HG03066 (cell line): Measurements from ENCODE around the gene UPF1.

Experiments used
- ATAC-seq: cut with Tn5 transposase; IDR thresholded peaks from one replicate; pipeline ENCODE4 v1.9.1; 2021; ENCODE audit warnings: low read depth; ENCODE audit not compliant: unreplicated experiment

UPF1 gene

DNA sequence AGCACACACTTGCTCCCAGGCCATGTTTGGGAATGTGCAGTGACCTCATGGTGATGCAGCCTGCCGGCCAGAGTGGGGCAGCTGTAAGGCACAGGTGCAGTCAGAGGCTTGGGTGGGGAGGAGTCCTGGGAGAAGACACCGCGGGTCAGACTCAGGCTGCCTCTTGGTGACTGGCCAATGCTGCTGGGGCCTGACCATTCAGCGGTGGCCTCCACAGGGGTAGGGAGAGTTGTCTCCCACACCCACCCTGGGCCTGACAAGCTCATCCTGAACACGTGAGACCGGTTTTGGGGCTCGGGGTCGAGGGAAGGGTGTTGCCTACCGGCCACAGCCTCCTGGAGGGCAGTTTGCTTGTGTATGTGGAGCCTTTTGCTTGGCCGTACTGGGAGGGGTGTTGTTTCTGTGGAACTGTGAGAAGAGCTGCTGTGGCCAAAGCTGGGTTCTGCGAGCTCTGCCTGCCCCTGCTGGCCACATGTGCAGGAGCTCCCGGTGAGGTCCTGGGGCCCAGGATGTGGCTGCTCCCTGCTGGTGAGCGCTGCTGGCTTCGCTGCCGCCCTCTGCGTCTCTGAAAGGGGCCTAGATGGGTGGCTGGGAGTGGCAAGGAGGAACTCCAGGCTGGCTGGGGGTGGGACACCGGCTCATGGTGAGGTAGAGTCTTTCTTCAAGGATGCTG is 22.1 kb downstream of the UPF1 start:
- ATAC-seq, result no peak

GRCh38 chr19:18854982-18855381 is 23.2 kb downstream of the UPF1 start:
- ATAC-seq, result no peak

GRCh38 chr19:18855647-18856384 is 24.1 kb downstream of the UPF1 start:
- ATAC-seq, result no peak

GRCh38 chr19:18856385-18857126 is 24.8 kb downstream of the UPF1 start:
- ATAC-seq, result no peak

DNA sequence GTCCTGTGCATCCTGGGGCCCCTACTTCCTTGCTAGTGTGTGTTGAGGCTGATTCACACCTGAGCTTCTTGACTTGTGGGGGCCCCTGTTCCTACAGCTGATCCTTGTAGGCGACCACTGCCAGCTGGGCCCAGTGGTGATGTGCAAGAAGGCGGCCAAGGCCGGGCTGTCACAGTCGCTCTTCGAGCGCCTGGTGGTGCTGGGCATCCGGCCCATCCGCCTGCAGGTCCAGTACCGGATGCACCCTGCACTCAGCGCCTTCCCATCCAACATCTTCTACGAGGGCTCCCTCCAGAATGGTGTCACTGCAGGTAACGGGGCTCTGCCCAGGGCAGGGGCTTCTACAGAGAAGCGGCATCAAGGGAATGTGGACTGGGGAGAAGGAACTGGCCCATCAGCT is 25.5 kb downstream of the UPF1 start:
- no peak for ATAC-seq

DNA sequence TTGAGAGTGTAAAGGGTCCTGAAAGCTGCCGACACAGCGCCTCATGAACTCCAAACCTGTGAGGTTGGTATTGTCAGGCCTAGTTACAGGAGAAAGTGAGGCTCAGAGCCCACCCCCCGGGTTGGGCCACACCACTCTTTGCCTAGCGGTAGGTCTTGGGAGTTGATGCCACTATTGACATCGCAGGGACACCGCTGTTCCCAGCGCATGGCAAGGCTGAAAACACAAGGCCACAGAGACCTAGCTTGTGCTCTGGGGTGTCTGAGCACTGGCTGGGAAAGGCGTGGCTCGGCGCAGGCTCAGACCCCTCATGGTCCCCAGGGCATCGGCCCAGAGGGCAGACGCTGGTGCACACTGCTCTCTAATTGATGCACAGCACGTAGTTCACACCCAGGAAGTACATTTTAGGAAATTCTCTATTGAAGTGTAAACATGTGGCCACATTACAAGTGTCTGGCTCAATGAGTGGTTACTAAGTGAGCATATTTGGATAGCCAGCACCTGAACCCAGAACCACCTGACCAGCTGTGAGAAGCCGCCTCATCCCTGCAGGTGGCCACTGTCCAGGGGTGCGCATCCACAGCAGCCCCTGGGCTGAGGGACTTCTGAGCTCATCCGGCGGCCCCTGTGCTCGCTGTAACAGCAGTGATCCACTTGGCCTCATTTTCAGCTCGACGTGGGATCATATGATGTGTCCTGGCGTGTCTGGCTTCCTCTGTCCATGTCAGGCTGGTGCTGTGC is 27.3 kb downstream of the UPF1 start:
- ATAC-seq, result no peak

GRCh38 chr19:18859676-18860301 is 28.0 kb downstream of the UPF1 start:
- ATAC-seq, result no peak

GRCh38 chr19:18860302-18860700 is 28.5 kb downstream of the UPF1 start:
- ATAC-seq, result no peak

GRCh38 chr19:18860725-18861124 is 29.0 kb downstream of the UPF1 start:
- no peak for ATAC-seq

- no peak for ATAC-seq
Observed at GRCh38 chr19:18861235-18861634, 29.5 kb downstream of the UPF1 start.

- no peak for ATAC-seq
Observed at GRCh38 chr19:18861917-18862316, 30.2 kb downstream of the UPF1 start.

GRCh38 chr19:18862976-18863842 is 31.4 kb downstream of the UPF1 start:
- ATAC-seq, result no peak

GRCh38 chr19:18863843-18864362 is 32.1 kb downstream of the UPF1 start:
- no peak for ATAC-seq

- ATAC-seq, result no peak
Observed at GRCh38 chr19:18865106-18865972, 33.6 kb downstream of the UPF1 start.

GRCh38 chr19:18865973-18866799 is 34.4 kb downstream of the UPF1 start:
- peak; percentile 68 for ATAC-seq

- no peak for ATAC-seq
Observed at GRCh38 chr19:18866800-18867123, 35.0 kb downstream of the UPF1 start.

GRCh38 chr19:18867199-18867598 is 35.4 kb downstream of the UPF1 start:
- no peak for ATAC-seq

DNA sequence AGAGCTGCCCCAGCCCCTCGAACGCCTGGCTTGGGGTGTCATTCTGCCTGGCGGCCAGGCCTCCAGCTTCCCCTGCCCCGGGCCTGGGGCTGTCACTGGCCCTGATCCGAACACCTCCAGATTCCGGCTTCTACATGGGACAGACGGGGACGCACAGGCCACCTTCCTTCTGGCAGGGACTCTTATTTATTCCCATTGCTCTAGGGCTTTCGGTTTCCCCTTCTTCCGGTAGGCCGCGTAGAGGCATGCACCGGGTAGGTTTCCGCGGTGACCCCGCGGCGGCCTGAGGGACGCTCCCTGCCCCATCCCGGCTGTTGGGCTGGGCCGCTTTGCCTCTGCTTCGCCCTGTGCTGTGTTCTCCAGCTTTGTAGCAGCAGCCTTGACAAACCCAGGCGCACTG is 36.0 kb downstream of the UPF1 start:
- ATAC-seq, result no peak
